Hypothalamus (tissue), 51 donors: ENCODE measurements around the gene CNIH3.

Experiments
- DNase-seq, 51 donors: peaks; one replicate each; lab custom pipeline; 2025; lab: John Stamatoyannopoulos, UW

CNIH3 gene

DNA sequence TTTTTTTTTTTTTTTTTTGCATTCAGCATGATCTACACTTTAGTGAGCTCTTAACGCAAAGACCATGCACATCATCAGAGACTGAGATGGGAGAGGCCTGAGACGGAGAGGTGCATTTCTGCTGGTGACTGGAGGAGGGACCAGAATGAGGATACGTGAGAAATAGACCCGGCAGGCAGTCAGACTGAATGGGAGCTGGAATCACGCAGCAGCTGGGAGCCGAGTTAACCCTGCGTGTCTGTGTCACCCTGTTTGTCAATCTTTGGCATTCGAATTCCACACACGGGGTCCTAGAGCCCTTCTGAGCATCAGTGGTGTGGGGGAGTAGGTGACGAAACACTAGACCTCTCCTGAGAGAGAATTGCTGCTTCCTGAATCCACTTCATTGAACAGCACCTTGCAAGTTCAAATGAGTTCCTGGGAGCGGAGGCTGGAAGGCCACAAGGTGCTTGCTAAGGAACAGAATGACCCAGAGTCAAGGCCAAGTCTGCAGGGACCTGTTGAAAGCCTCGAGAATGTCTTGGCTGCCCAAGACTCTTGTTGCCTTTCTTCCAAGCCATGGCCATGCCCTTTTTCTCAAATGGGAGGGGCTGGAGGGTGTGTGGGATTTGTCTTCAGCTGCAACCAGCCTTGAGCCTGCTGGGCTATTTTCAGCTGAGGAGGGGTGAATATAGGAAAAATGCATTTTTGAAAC lies 123.3 kb downstream of the CNIH3 start:
- DNase-seq: no peak

DNA sequence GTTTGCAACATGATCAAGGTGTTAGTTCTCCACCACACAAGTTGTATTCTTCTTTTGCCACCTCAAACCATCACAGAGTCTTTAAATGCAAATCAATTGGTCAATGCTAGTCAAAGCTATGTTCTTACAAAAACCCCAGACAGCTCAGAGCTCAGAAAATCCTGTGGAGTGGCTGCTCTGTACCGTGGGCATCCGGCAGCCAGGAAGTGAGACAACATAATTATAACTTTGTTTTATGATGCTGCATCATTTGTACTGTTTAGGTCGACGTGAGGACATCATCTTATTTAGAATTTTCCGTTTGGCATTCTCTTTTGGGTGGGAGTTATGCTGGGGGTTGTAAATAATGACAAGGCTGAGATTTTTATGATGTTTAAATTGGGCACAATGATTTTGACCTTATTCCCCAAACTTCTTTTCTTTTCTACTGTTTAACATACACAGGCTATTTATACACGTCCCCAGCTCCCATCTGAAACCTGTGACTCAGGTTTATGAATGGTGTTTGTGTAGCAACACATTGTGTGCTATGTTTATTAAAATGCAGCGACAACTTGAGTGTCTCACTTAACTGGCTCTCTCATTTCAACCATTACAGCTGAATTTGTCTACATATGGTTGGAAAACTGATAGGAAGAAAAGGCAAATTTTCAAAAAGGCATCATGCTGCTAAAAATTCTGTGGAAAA lies 124.0 kb downstream of the CNIH3 start:
- DNase-seq: no peak

DNA sequence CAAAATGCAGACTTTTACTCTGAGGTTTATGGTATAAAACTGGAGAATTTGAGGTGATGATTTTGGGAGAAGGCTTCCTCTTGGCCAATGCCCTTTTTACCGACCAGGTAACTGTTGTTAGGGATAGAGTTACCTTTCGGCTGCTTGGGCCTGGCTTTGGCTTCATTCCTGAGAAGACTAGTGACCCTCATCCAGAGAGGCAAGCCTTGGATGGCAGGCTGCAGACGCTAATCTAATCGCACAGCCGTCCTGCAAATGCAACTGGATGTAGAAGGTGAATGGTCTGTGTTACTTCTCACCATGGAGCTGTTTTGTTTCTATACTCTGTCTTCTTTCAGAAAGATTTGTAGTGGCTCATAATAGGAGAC lies 124.6 kb downstream of the CNIH3 start:
- DNase-seq: no peak

DNA sequence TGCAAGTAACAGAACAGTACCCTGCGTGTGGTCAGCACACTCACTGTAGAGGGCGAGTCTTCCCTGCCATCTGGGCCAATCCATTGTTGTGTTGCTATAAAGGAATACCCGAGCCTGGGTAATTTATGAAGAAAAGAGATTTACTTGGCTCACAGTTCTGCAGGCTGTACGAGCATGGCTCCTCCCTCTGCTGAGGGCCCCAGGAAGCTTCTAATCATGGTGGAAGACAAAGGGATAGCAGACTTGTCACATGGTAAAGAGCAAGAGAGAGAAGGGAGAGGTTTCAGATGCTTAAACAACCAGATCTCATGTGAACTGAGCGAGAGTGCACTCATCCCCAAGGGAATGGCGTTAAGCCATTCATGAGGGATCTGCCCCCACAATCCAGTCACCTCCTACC lies 126.2 kb downstream of the CNIH3 start:
- DNase-seq: no peak

GRCh38 chr1:224743608-224744164 lies 127.6 kb downstream of the CNIH3 start:
- DNase-seq: no peak

- no peak for DNase-seq
Observed at GRCh38 chr1:224744521-224744920, 128.4 kb downstream of the CNIH3 start.

DNA sequence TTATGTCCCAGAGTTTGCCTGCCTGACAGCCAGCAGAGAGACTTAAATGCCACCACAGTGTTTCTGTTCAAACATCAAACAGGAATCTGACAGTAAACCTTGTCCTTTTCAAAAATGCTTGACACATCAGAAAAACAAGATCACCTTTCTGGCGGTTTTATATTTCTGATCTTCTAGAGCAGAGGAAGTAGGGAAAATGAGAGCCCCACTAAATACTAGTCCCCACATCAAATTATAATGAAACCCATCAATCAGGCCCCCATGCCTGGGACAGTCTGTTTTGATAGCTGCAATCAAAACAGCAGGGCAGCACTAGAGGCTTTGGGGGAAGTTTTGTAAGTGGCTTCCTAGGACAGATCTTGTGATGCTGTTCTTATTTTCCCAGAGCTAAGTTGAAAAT lies 129.3 kb downstream of the CNIH3 start:
- no peak for DNase-seq

DNA sequence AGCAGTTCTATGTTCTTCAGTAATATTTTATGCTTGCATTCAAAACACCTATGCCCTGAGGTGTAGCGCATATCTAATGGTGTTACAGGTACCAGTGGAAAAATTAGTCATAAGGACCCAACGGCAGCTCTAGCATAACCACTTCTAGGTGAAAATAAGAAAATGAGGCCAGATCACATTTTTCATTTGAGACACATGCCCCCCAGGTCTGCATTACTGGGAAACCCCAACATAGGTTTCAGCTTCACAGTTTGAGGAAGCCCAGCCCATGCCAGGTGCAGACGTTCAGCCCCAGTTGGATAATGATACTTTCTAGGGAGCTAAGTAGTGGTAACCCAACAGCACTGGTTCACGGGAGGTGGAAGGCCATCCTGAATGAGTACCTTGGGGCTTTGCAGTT lies 129.8 kb downstream of the CNIH3 start:
- no peak for DNase-seq

GRCh38 chr1:224747578-224747977 lies 131.5 kb downstream of the CNIH3 start:
- no peak for DNase-seq

DNA sequence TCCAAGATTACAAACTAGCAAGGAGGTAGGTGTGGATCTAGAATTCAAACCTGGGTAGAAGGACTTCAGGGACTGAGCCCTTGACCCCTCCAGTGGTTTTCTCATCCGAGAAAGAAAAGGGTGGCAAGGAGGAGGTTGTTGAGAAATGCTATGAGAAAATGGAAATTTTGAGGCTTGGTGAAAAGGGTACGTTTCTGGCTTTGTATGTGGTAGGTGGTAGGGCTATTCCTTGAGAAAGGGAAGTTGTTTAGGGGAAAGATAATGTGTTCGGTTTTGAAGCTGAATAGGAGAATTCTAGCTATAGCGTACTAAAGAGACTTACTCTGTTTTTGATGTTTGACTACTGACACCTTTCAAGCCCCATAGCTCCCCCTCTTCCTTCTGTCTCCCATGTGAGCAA lies 133.8 kb downstream of the CNIH3 start:
- no peak for DNase-seq

GRCh38 chr1:224751624-224752311 lies 135.7 kb downstream of the CNIH3 start:
- DNase-seq: no peak

GRCh38 chr1:224753491-224753890 lies 137.4 kb downstream of the CNIH3 start:
- no peak for DNase-seq

- DNase-seq: no peak
Observed at GRCh38 chr1:224755586-224755985, 139.5 kb downstream of the CNIH3 start.

DNA sequence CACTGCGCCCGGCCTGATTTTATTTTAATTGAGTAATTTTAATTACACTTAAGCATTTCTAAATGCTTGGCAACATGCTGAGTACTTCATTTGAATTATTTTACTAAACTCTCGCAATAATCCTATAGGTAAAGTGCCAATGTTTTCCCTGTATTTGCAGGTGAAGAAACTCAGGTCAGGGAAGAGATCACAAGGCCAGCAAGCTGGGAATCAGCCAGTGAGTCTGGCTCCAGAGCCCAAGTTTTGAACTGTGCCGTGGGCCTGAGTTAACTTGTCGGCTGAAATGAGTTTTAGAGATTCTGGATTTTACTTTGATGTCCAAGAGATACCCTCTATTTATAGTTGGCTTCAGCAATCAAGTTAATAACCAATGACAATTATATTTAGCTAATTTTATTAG lies 141.4 kb downstream of the CNIH3 start:
- no peak for DNase-seq

DNA sequence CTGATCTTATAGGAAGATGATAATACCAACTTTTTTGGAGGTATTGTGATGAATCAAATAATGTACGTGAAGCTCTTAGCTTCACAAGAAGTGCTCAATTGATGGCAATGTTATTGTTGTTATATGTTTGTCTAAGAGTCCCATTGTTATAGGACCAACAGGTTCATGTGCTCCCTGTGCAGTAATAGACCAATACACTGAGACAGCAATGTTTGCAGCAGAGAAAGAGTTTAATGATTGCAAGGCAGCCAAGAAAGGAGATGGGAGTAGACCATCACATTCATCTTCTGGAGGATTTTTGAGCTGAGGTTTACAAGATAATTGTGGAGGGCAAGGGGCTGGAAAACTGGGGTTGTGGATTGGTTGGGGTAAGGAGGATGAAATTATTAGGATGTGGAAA lies 143.0 kb downstream of the CNIH3 start:
- no peak for DNase-seq

GRCh38 chr1:224759681-224760091 lies 143.6 kb downstream of the CNIH3 start:
- DNase-seq: no peak

DNA sequence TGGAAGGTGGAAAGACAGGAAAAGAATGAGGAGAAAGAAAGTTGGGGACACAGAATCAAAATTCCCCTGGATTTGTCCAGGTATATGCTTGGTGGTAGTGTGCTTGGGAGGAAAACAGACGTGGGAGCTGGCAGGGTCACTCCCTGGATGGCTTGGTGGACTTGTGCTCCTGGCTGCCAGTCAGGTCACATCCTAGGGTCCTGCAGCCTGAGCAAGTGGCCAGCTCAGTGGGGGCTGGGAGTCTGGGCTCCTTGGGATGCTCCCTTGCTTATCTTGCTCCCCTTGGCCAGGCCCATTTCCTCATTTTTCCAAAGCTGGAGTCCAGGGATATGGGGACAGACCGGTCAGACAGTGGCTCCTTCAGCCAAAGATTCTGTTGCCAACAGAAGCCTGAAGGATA lies 144.0 kb downstream of the CNIH3 start:
- DNase-seq: no peak

GRCh38 chr1:224761245-224761644 lies 145.1 kb downstream of the CNIH3 start:
- DNase-seq: no peak

- DNase-seq: no peak
Observed at GRCh38 chr1:224762046-224762445, 145.9 kb downstream of the CNIH3 start.

GRCh38 chr1:224762701-224763100 lies 146.6 kb downstream of the CNIH3 start:
- no peak for DNase-seq

- no peak for DNase-seq
Observed at GRCh38 chr1:224763126-224763775, 147.1 kb downstream of the CNIH3 start.
